Prostate gland (tissue), 2 donors: ENCODE data around the gene ERC2.

Source experiments
- POLR2AphosphoS5 ChIP-seq: sonication (generic); formaldehyde crosslinking; IDR thresholded peaks from one replicate; pipeline ENCODE4 v1.6.1; 2017; ENCODE audit warnings: antibody characterized with exemption
- TF ChIP-seq, protein P1 (sequence below), 4 experiments: fragments of 200-600 bp in 2 of 4; fragments of 450-650 bp in 2 of 4; sonication (generic) in 2 of 4; IDR thresholded peaks; 1 replicate in 3 of 4; 2 replicates in 1 of 4; pipeline ENCODE4 v1.5.1; 2016 to 2019; ENCODE audit warnings: antibody characterized with exemption in 4 of 4, mild to moderate bottlenecking in 2 of 4, moderate library complexity in 2 of 4

DNA sequence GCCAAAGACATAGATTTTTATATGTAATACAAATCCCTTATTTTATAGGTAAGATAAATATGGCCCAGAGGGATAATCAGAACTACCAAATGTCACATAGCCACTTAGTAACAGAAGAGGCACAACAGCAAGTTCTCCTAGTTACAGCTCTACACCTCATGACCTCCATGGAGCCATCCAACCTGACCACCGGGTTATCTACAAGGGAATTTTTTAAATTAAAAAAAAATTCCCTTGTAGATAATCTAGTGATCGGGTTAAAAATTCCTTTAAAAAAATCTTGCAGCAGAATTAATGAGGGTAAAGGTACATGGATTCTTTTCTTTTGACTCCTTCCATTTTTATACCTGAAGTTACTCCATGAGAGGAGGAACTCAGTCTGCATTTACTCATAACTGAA lies 615.9 kb downstream of the ERC2 start:
- TF ChIP-seq, protein P1, sequence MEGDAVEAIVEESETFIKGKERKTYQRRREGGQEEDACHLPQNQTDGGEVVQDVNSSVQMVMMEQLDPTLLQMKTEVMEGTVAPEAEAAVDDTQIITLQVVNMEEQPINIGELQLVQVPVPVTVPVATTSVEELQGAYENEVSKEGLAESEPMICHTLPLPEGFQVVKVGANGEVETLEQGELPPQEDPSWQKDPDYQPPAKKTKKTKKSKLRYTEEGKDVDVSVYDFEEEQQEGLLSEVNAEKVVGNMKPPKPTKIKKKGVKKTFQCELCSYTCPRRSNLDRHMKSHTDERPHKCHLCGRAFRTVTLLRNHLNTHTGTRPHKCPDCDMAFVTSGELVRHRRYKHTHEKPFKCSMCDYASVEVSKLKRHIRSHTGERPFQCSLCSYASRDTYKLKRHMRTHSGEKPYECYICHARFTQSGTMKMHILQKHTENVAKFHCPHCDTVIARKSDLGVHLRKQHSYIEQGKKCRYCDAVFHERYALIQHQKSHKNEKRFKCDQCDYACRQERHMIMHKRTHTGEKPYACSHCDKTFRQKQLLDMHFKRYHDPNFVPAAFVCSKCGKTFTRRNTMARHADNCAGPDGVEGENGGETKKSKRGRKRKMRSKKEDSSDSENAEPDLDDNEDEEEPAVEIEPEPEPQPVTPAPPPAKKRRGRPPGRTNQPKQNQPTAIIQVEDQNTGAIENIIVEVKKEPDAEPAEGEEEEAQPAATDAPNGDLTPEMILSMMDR (IDR thresholded peaks at IDR 0.05) = no peak
- no peak for TF ChIP-seq POLR2AphosphoS5
